Activated T-cell treated with anti-CD3 and anti-CD28 coated beads, Interleukin-2, amount 50 U/mL, for 4 hours (primary cell): ENCODE results near the gene FAM168A. TPM values are rescaled to one million over a fixed set of nuclear protein-coding genes. Genes with fewer than 3 reads are reported as not detected.

Source experiments
- ATAC-seq, 2 donors: fragments of 200-7000 bp; cut with Tn5 transposase; one replicate each; pipeline ENCODE4 v1.10.0; 2021
- DNase-seq: peaks from one replicate; pipeline ENCODE4 v3.0.0-alpha.2; 2020
- H3K27me3 Mint-ChIP-seq: one replicate; pipeline ENCODE4 v1.8.0; 2021; ENCODE audit warnings: low read depth, mixed read lengths
- H3K36me3 Mint-ChIP-seq: one replicate; pipeline ENCODE4 v1.8.0; 2022; ENCODE audit warnings: mixed read lengths; ENCODE audit not compliant: insufficient read depth
- H3K4me1 Mint-ChIP-seq: one replicate; pipeline ENCODE4 v1.8.0; 2021; ENCODE audit warnings: low read depth, mixed read lengths
- H3K4me3 Mint-ChIP-seq: one replicate; pipeline ENCODE4 v1.8.0; 2021; ENCODE audit warnings: mild to moderate bottlenecking, moderate library complexity, mixed read lengths
- H3K9me3 Mint-ChIP-seq: one replicate; pipeline ENCODE4 v1.8.0; 2021; ENCODE audit warnings: mixed read lengths
- total RNA-seq, 3 donors: library from RNA; stranded (reverse); gene quantifications; one replicate each; pipeline ENCODE4 v1.2.1, GENCODE V29; 2021

FAM168A gene
- total RNA-seq, 3 donors from 2014 or later = 7.2 to 8.7 (median 8.3) TPM

DNA sequence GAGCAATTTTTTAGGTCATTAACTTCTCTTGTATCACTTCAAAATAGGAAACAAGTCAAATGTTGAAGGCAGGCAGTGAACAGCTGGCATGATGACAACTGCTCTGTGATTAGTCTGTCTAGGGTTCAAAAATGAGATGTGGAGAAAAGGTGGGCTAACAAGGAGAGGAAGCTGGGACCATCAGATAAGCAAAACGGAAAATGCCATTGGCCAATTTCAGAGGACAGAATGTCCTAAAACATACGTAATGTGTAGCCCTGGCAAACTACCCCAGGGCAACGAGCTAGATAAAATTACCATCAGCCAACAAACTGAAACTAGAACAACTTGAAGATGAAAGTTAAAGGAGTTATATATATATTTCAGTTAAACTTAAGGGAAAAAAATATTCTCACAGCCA, 128.5 kb downstream of the FAM168A start:
- DNase-seq (no peak), ATAC-seq (no peak)
- H3K27me3 Mint-ChIP-seq = no peaks in the 10 kb centered on the region
- H3K4me3 Mint-ChIP-seq = no peak overlapping the region
- H3K36me3 Mint-ChIP-seq = peaks cover 11% of the 10 kb centered on the region
- H3K4me1 Mint-ChIP-seq = no peaks in the 10 kb centered on the region
- H3K9me3 Mint-ChIP-seq = no peaks in the 10 kb centered on the region

- Mint-ChIP-seq H3K36me3 (peaks cover 15% of the 10 kb centered on the region), H3K4me1 (no peaks in the 10 kb centered on the region), H3K4me3 (no peak overlapping the region), H3K27me3 (no peaks in the 10 kb centered on the region), H3K9me3 (no peaks in the 10 kb centered on the region)
- DNase-seq (no peak), ATAC-seq (no peak)
These were observed 129.2 kb downstream of the FAM168A start for GRCh38 chr11:73468590-73469161.

DNA sequence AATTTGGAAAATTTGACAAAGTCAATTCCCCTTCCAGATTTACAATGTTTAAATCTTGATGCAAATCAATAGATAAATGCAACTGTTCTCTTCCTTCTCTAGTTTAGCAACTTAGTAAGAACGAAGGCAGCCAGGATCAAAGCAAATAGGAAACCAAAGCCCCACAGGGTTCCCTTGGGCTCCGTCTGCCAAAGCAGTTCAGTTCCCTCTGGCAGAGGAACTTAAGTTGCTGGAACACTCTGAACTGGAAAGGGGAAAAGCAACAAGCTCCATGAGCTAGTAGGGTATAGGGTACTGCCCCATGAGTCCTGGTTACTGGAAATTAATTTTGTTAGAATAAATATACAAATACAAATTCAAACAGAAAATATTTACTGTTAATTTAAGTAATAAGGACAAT, 130.4 kb downstream of the FAM168A start:
- H3K9me3 Mint-ChIP-seq = no peaks in the 10 kb centered on the region
- no peaks in the 10 kb centered on the region for H3K27me3 Mint-ChIP-seq
- peaks cover 21% of the 10 kb centered on the region for H3K36me3 Mint-ChIP-seq
- ATAC-seq (no peak), DNase-seq (no peak)
- no peaks in the 10 kb centered on the region for H3K4me1 Mint-ChIP-seq
- no peak overlapping the region for H3K4me3 Mint-ChIP-seq

DNA sequence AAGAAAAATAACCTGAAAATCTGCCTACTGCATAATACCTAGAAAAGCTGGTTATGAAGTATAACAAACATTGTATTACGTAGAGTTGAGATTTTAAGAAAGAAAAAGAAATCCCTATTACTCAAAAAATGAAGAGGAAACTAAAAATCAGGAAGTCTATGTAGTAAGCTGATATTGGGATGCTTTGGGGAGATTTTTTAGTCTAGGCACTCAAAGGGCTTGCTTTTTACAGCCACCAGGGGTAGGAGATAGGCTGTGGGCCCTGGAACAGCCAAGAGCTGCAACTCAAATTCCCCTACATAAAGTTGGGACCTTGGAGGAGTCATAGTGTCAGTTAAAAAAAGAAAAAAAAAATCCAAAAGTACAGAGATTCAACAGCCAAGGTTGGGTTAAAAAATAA, 131.3 kb downstream of the FAM168A start:
- ATAC-seq (no peak), DNase-seq (no peak)
- peaks cover 22% of the 10 kb centered on the region for H3K36me3 Mint-ChIP-seq
- peaks cover under 1% of the 10 kb centered on the region for H3K4me1 Mint-ChIP-seq
- no peaks in the 10 kb centered on the region for H3K9me3 Mint-ChIP-seq
- no peak overlapping the region for H3K4me3 Mint-ChIP-seq
- H3K27me3 Mint-ChIP-seq = no peaks in the 10 kb centered on the region

GRCh38 chr11:73465871-73466270, 132.0 kb downstream of the FAM168A start:
- Mint-ChIP-seq H3K4me3 (no peak overlapping the region), H3K36me3 (peaks cover 25% of the 10 kb centered on the region), H3K27me3 (no peaks in the 10 kb centered on the region), H3K9me3 (no peaks in the 10 kb centered on the region), H3K4me1 (peaks cover 2% of the 10 kb centered on the region)
- DNase-seq = no peak
- ATAC-seq = no peak

DNA sequence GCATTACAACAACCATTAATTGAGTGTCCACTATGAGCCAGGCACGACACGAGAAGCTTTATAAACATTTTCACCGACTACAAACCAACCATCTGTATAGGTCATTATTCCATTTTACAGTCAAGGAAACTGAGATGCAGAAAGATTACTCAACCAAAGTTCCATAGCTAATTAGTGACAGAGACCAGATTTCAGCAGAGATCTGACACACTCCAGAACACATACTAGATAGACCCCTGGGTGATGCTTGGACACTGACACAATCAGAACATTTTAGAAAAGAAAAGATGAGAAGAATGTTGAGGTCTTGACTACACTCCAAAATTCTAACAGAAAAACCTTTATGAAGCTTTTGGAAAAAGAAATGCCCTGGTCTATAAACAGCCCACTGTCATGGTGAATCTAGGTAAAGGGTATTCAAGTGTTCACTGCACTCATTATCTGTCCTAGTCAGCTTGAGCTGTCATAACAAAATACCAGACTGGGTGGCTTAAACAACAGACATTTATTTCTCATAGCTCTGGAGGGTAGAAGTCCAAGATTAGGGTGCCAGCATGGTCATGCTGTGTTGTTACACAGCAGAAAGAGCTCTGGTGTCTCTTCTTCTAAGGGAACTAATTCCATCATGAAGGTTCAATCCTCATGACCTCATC, 132.8 kb downstream of the FAM168A start:
- ATAC-seq = no peak
- Mint-ChIP-seq H3K4me1 (peaks cover 2% of the 10 kb centered on the region), H3K9me3 (no peaks in the 10 kb centered on the region), H3K36me3 (peaks cover 22% of the 10 kb centered on the region), H3K4me3 (no peak overlapping the region), H3K27me3 (no peaks in the 10 kb centered on the region)
- DNase-seq = no peak

GRCh38 chr11:73464347-73464746, 133.6 kb downstream of the FAM168A start:
- no peaks in the 10 kb centered on the region for H3K9me3 Mint-ChIP-seq
- no peak for ATAC-seq
- no peak overlapping the region for H3K4me3 Mint-ChIP-seq
- no peak for DNase-seq
- no peaks in the 10 kb centered on the region for H3K27me3 Mint-ChIP-seq
- peaks cover 2% of the 10 kb centered on the region for H3K4me1 Mint-ChIP-seq
- peaks cover 20% of the 10 kb centered on the region for H3K36me3 Mint-ChIP-seq

GRCh38 chr11:73463359-73463758, 134.6 kb downstream of the FAM168A start:
- H3K4me3 Mint-ChIP-seq = no peak overlapping the region
- peaks cover 2% of the 10 kb centered on the region for H3K4me1 Mint-ChIP-seq
- H3K36me3 Mint-ChIP-seq = peaks cover 19% of the 10 kb centered on the region
- H3K27me3 Mint-ChIP-seq = no peaks in the 10 kb centered on the region
- ATAC-seq = no peak
- no peak for DNase-seq
- H3K9me3 Mint-ChIP-seq = no peaks in the 10 kb centered on the region

DNA sequence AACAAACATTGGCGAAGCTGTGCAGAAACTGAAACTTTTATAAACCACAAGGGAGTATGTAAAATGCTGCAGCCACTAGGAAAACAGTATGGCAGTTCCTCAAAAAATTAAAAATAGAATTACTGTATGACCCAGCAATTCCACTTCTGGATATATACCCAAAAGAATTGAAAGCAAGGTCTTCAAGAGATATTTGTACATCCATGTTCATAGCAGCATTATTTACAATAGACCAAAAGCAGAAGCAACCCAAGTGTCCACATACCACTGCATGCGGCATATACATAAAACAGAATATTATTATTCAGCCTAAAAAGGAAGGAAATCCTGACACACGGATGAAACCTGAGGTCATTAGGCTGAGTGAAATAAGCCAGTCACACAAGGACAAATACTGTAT, 135.9 kb downstream of the FAM168A start:
- no peaks in the 10 kb centered on the region for H3K27me3 Mint-ChIP-seq
- DNase-seq (no peak), ATAC-seq (no peak)
- no peak overlapping the region for H3K4me3 Mint-ChIP-seq
- H3K9me3 Mint-ChIP-seq = no peaks in the 10 kb centered on the region
- H3K36me3 Mint-ChIP-seq = peaks cover 17% of the 10 kb centered on the region
- H3K4me1 Mint-ChIP-seq = peaks cover 2% of the 10 kb centered on the region

DNA sequence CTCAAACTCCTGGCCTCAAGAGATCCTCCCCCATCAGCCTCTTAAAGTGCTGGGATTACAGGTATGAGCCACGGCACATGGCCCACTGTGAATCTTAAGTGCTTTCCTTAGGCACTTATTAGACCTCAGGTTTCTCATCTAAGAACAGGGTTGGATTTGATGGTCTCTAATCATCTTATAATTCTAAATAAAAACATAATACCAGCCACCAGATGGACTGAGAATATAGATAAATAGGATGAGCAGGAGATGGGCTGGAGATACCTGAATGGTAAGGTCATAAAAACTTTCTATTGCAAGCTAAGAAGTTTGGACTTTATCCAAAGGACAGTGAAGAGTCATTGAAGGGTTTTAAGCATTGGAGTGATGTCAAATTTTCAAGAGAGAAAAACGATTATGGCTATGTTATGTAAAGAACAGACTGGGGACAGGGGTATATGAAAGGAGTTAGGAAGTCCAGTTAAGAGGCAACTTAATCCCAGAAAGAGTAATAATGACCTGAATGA, 136.5 kb downstream of the FAM168A start:
- no peak overlapping the region for H3K4me3 Mint-ChIP-seq
- ATAC-seq (no peak), DNase-seq (no peak)
- H3K4me1 Mint-ChIP-seq = peaks cover 2% of the 10 kb centered on the region
- H3K27me3 Mint-ChIP-seq = no peaks in the 10 kb centered on the region
- H3K9me3 Mint-ChIP-seq = no peaks in the 10 kb centered on the region
- H3K36me3 Mint-ChIP-seq = peaks cover 17% of the 10 kb centered on the region

DNA sequence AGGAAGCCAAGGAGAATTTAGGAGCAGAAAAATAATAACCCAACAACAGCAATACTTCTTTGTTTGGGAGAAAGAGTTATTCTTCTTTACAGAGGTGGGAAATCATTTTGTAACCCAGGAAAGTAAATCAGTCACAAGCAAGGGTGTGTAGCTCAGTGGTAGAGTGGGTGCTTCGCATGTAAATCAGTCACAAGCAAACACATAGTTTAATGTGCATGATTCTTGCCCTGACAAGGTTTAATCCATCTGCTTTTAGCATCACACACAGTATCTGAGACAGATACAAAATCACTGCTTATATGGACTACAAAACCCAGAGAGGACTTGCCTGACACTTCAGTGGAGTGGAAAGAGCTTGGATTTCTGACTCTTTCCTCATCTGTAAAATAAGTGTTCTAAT, 139.7 kb downstream of the FAM168A start:
- no peak for DNase-seq
- no peaks in the 10 kb centered on the region for H3K9me3 Mint-ChIP-seq
- H3K27me3 Mint-ChIP-seq = no peaks in the 10 kb centered on the region
- ATAC-seq = no peak
- H3K36me3 Mint-ChIP-seq = peaks cover 9% of the 10 kb centered on the region
- H3K4me1 Mint-ChIP-seq = peaks cover 2% of the 10 kb centered on the region
- H3K4me3 Mint-ChIP-seq = no peak overlapping the region

GRCh38 chr11:73454987-73455386, 142.9 kb downstream of the FAM168A start:
- Mint-ChIP-seq H3K4me3 (no peak overlapping the region), H3K27me3 (no peaks in the 10 kb centered on the region), H3K36me3 (peaks cover 2% of the 10 kb centered on the region), H3K4me1 (no peaks in the 10 kb centered on the region), H3K9me3 (no peaks in the 10 kb centered on the region)
- DNase-seq = no peak
- ATAC-seq = no peak

DNA sequence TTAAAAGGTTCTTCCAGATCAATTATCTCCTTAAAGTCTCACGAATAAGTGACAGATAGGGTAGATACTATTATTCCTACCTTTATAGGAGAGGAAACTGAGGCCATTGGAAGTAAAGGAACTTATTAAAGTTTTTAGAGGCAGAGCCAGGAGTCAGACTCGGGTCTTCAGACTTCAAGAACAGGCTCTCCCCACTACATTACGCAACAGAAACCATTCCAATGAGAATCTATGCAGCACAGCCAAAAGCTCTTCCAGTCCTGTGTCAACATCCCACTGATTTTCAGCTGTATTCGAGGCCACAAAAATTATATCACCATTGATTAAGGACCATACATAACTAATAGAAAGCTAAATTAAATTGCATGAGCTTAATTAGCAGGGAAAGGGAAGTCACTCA, 144.3 kb downstream of the FAM168A start:
- Mint-ChIP-seq H3K4me1 (no peaks in the 10 kb centered on the region), H3K4me3 (no peak overlapping the region), H3K36me3 (peaks cover 3% of the 10 kb centered on the region), H3K9me3 (no peaks in the 10 kb centered on the region), H3K27me3 (no peaks in the 10 kb centered on the region)
- DNase-seq (no peak), ATAC-seq (no peak)

- no peak overlapping the region for H3K4me3 Mint-ChIP-seq
- peaks cover 3% of the 10 kb centered on the region for H3K36me3 Mint-ChIP-seq
- no peaks in the 10 kb centered on the region for H3K9me3 Mint-ChIP-seq
- no peaks in the 10 kb centered on the region for H3K4me1 Mint-ChIP-seq
- ATAC-seq (no peak), DNase-seq (no peak)
- H3K27me3 Mint-ChIP-seq = no peaks in the 10 kb centered on the region
These were observed 145.2 kb downstream of the FAM168A start for GRCh38 chr11:73452726-73453125.

DNA sequence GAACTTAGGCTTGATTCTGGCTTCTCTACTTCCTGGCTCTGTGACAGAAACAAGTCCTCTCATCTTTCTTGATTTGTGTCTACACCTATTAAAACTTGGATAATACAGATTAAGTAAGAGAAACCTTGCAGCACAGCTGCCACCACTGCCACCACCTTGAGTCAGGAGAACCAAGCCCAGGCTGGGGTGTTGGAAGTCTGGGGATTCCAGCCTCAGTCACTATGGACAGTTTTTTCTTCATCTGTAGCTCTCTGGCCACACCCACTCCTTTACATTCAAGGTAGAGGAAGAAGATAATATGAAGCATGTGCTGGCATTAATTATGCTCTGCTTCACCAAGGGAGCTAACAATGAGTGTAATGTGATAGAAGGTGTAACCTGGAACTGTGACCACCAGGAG, 146.0 kb downstream of the FAM168A start:
- H3K36me3 Mint-ChIP-seq = peaks cover 5% of the 10 kb centered on the region
- no peak for ATAC-seq
- no peaks in the 10 kb centered on the region for H3K9me3 Mint-ChIP-seq
- no peaks in the 10 kb centered on the region for H3K27me3 Mint-ChIP-seq
- DNase-seq = no peak
- no peaks in the 10 kb centered on the region for H3K4me1 Mint-ChIP-seq
- no peak overlapping the region for H3K4me3 Mint-ChIP-seq
